T-helper 22 cell (primary cell): ENCODE data around the gene KRTAP4-8.
"Not testable (repeated sequence)": the region's sequence is repeated elsewhere in the genome, so short reads cannot be mapped to it uniquely, and the experiment has no call there.

Experiments used
- DNase-seq: peaks from one replicate; pipeline ENCODE4 v3.0.0-alpha.2; 2020; ENCODE audit warnings: low read depth

KRTAP4-8 gene

DNA sequence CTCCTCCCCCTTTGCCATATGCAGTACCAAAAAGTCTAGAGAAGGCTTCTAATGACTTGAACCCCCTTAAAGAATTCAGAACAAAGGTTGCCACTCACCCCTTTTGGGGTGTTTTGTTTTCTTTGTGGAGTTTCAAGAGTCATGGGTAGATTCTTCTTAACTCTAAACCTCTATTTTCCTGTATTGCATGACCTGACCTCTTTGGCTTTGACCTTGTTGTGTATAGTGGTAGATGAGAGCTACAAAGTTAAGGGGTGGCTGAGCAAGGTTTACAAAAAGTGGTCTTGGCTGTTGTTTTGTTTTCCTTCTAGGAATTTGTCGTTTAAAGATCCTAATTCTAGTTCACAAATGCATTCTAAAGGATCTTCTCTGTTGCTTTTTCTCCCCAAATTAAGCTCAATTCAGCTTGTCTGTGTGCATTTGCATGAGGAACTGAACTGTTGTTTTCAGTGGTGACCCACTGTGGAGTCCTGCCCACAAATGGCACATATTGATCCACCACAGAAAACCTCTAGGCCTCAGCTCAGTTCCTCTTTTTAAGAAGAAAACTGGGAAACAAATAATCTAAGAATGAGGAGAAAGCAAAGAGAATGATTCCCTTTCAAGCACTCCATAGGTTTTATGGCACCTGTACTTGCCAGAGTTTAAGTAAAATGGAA lies 10.9 kb upstream of the KRTAP4-8 start:
- not testable (repeated sequence) for DNase-seq

DNA sequence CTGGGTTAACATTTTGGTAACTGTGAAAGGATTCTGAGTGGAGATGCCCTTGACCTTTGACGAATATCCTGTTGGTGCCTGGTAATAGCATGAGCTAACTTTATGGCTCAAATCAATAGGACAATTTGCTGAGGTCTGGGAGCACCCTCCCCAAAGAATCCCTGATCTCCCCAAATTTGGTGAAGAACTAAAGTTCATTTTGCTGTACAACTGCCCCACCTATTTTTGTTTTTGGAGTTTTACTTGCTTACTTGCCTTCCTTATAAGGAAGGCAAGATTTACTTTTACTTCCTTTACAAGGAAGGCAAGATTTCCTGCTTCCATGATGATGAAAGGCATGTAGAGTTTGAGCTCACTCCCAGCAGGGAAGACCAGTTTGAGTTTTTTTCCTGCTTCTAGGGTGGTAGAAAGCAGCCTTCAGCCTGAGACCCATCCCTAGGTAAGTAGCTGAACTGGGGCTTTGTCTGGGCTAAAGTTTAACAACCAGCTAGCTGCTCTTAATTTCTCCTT lies 10.1 kb upstream of the KRTAP4-8 start:
- DNase-seq: no peak

DNA sequence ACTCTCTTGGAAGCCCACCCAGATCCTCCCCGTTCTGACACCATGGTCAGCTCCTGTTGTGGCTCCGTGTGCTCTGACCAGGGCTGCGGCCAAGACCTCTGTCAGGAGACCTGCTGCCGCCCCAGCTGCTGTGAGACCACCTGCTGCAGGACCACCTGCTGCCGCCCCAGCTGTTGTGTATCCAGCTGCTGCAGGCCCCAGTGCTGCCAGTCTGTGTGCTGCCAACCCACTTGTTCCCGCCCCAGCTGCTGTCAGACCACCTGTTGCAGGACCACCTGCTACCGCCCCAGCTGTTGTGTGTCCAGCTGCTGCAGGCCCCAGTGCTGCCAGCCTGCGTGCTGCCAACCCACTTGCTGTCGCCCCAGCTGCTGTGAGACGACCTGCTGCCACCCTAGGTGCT lies 7.4 kb upstream of the KRTAP4-8 start, which contains the start of gene KRTAP4-9:
Gene KRTAP4-9 (plus strand): TSS at position 43 of the 400 bp plus-strand sequence. CDS start 0 bp downstream, at position 43.
- not testable (repeated sequence) for DNase-seq

DNA sequence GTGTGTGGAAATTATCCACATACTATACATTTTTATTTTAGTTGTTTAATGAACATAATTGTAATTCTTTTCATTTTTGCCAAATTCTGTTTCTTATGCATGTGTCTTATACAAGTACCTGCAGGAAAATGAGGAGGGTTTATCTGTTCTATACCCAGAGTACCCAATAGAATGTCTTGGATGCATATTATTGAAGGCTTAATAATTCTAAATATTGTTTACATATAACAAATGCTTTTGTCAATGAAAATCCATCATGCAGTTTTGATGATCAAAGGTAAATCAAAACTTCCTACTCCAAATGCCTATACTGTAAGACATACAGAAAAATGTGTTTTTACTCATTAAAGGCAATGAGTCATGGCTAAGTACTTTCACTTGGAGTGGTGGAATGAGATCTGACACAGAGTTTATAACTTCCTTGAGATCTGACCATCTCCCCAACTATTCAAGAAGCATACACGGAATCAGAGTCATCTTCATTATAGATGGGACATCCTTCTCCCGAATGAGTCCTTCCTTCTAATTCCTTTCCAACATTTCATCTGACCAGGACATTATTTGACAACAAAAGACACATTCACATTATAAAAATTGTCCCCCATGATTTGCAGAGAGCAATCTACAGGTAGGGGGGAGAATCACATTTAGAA lies 6.6 kb upstream of the KRTAP4-8 start:
- not testable (repeated sequence) for DNase-seq

DNA sequence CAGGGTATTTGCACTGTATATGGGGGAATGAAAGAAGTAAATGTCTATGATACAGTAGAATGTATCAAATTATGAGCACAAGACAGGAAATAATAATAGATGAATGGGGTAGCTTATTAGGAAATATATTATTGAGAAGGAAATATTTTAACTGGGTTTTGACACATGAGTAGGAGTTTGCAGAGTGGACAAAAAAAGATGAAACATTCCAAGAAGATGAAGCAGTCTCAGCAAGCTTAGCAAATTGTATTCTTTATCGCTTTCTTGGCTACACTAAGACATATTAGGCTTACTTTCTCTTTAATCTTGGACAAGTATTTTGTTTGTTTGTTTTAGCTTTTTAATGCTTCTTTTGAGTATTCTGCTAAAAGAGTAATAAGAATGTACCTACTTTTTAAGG lies 6.0 kb upstream of the KRTAP4-8 start:
- no peak for DNase-seq

DNA sequence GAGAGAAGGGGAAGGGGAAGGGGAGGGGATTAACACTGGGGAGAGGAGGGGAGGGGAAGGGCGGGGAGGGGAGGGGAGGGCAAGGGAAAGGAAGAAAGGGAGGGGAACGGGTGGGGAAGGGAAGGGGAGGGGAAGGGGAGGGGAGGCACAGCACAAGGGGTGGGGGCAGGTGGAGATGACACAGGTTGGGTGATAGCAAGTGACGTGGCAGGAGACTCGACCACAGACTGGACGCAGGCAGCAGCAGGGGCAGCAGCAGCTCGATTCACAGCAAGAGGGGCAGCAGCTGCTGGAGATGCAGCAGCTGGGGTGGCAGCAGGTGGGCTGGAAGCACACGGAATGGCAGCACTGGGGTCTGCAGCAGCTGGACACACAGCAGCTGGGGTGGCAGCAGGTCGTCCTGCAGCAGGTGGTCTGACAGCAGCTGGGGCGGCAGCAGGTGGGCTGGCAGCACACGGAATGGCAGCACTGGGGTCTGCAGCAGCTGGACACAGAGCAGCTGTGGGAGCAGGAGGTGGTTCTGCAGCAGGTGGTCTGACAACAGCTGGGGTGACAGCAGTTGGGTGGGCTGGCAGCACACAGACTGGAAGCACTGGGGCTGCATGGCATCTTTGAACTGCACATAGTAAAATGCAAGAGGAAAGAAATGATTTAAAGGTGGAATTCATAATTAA lies 3.8 kb upstream of the KRTAP4-8 start, which contains the start of gene KRTAP4-16:
Gene KRTAP4-16 (minus strand): TSS at position 624 of the 674 bp plus-strand sequence. CDS start 0 bp downstream, at position 624.
- no peak for DNase-seq

DNA sequence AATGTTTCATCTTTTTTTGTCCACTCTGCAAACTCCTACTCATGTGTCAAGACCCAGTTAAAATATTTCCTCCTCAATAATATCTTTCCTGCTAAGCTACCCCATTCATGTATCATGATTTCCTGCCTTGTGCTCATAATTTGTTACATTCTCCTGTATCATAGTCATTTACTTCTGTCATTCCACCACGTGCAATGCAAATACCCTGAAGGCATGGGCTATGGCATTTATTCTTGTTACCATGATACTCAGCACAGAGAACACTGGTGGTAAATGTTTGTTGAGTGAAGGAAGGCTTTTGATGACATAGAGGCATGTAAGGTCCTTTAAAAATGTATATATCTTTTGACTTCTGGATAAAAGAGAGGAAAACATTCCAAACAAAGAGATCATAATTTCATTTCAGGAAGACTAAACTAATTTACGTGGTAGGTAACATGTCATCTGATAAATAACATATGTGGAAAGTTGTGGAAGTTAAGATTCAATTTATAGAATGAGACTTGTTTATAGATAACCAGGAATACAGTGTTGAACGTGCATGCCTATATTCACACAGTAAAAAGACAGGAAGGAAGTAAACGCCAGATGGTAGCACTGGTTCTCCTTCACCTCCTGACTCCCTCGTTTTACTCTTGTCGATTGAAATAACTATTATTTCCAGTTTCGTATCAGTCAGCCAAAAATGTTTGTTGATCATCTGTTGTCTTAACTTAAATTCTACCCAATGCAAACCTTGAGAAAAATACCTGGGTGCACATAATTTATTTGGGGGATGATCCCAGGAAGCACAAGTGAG lies 1.9 kb upstream of the KRTAP4-8 start:
- DNase-seq: not testable (repeated sequence)

DNA sequence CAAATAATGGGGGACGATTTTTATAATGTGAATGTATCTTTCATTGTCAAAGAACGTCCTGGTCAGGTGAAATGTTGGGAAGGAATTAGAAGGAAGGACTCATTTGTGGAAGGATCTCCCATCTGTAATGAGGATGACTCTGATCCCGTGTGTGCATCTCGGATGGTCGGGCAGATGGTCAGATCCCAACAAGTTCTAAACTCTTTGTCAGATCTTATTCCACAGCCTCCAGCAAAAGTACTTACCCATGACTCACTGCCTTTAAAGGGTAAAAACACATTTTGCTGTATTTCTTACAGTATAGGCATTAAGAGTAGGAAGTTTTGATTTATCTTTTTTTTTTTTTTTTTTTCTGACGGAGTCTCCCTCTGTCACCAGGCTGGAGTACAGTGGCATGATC lies 539 bp upstream of the KRTAP4-8 start:
- no peak for DNase-seq

DNA sequence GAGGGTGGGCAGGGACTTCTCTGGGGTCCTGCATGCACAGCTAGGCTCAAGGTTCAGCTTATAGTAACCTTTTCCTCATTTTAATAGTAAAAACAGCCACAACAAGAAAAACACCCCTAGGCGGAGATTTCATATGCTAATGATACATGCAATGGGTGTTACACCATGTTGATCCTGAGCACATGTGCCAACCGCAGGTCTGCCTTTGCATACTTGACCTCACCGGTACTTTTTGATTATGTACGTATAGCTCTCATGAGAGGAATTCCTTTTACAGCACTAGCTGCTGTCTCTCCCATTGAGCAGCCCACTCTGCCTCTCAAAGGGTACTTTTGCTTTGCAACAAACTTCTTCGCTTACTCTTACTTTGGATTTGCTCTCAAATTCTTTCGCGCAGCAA lies 1.9 kb downstream of the KRTAP4-8 start:
- no peak for DNase-seq

DNA sequence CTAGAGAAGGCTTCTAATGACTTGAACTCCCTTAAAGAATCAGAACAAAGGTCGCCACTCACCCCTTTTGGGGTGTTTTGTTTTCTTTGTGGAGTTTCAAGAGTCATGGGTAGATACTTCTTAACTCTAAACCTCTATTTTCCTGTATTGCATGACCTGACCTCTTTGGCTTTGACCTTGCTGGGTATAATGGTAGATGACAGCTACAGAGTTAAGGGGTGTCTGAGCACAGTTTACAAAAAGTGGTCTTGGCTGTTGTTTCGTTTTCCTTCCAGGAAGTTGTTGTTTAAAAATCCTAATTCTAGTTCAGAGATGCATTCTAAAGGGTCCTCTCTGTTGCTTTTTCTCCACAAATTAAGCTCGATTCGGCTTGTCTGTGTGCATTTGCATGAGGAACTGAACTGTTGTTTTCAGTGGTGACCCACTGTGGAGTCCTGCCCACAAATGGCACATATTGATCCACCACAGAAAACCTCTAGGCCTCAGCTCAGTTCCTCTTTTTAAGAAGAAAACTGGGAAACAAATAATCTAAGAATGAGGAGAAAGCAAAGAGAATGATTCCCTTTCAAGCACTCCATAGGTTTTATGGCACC lies 9.1 kb downstream of the KRTAP4-8 start:
- DNase-seq: not testable (repeated sequence)

DNA sequence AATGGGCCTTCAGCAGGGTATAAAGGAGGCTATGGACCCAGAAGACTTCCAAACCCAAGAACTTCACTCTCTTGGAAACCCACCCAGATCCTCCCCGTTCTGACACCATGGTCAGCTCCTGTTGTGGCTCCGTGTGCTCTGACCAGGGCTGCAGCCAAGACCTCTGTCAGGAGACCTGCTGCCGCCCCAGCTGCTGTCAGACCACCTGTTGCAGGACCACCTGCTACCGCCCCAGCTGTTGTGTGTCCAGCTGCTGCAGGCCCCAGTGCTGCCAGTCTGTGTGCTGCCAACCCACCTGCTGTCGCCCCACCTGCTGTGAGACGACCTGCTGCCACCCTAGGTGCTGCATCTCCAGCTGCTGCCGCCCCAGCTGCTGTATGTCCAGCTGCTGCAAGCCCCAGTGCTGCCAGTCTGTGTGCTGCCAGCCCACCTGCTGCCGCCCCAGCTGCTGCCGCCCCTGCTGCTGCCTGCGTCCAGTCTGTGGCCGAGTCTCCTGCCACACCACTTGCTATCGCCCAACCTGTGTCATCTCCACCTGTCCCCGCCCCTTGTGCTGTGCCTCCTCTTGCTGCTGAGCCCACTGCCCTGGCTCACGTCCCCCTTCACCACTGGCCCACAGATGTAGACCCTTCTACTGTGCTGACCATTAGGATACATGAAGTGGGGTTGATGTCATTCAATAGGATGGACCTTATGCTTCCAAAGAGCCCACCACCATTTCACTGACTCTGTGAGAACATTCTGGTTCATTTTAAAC lies 13.7 kb downstream of the KRTAP4-8 start, which contains the start of gene KRTAP4-7:
Gene KRTAP4-7 (plus strand): TSS at position 51 of the 757 bp plus-strand sequence. CDS start 57 bp downstream, at position 108.
- DNase-seq: not testable (repeated sequence)

DNA sequence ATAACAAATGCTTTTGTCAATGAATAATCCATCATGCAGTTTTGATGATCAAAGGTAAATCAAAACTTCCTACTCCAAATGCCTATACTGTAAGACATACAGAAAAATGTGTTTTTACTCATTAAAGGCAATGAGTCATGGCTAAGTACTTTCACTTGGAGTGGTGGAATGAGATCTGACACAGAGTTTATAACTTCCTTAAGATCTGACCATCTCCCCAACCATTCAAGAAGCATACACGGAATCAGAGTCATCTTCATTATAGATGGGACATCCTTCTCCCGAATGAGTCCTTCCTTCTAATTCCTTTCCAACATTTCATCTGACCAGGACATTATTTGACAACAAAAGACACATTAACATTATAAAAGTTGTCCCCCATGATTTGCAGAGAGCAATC lies 14.5 kb downstream of the KRTAP4-8 start:
- not testable (repeated sequence) for DNase-seq

DNA sequence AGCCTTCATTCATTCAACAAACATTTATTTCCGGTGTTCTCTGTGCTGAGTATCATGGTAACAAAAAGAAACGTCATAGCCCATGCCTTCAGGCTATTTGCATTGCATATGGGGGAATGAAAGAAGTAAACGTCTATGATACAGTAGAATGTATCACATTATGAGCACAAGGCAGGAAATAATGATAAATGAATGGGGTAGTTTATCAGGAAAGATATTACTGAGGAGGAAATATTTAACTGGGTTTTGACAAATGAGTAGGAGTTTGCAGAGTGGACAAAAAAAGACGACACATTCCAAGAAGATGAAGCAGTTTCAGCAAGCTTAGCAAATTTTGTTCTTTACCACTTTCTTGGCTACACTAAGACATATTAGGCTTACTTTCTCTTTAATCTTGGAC lies 15.3 kb downstream of the KRTAP4-8 start:
- DNase-seq: no peak

DNA sequence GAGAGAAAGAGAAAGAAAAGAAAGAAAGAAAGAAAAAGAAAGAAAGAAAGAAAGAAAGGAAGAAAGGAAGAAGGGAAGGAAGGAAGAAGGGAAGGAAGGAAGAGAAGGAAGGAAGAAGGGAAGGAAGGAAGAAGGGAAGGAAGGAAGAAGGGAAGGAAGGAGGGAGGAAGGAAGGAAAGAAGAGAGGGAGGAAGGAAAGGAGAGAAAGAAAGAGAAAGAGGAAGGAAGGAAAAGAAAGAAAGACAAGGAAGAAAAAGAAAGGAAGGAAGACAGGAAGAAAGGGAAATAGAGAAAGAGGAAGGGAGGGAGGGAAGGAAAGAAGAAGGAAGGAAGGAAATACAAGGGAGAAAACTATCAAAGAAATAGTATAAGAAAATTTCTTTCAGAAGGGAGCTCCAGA lies 21.2 kb downstream of the KRTAP4-8 start:
- no peak for DNase-seq

DNA sequence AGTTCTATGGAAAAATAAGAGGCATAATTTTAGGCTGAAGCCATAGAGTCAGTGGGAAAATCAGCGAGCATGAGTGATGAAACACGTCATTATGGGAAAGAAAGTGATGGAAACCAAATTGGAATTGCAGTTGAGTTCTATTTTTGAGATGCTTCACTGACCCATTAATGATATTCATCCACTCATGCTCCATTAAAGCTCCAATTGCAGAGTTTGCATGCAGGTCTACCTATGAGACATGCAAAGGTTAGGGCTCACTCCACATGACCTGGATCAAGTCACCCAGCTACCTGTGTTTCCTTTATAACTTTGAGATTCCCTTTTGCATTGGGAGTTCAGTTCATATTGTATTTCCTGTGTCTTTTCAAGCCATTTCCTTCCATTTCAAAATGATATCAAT lies 24.3 kb downstream of the KRTAP4-8 start:
- no peak for DNase-seq

DNA sequence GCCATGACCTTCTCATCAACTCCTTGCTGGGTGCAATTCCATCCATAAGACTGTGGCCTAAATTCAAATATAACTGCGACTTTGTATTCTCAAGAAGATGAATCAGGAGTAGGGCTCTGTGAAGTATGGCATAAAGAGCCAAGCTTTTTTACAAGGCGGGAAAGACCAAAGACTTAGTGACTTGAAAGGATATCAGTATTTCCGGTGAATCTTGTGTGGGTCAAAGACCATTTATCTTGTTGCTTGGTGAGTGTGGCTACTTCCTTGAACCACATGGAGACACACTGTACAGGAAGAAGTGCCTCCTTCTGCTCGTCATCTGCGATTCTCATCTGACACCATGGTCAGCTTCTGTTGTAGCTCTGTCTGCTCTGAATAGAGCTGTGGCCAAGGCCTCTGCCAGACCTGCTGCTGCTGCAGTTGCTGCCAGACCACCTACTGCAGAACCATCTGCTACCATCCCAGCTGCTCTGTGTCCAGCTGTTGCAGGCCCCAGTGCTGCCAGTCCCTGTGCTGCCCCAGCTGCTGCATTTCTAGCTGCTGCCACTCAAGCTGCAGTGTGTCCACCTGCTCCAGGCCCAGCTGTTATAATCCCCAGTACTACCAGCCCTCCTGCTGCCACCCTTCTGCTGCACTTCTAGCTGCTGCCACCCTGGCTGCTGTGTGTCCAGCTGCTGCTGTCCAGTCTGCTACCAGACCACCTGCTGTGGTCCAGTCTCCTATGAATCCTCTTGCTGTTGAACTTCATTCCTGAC lies 26.2 kb downstream of the KRTAP4-8 start:
- DNase-seq: no peak

DNA sequence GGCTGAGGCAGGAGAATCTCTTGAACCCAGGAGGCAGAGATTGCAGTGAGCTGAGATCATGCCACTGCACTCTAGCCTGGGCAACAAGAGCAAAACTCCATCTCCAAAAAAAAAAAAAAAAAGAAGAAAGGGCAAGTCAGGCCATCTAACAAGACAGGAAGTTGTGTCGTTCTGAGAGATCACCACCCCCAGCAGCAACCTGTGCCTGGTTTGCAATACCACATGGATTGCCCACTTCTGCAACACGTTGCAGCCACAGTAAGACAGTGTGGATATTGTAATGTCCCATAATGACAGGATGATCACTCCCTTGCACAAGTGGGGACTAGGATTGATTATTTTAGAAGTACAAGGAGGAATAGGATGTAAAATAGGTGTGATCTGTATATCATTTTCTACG lies 28.9 kb downstream of the KRTAP4-8 start:
- DNase-seq: no peak

DNA sequence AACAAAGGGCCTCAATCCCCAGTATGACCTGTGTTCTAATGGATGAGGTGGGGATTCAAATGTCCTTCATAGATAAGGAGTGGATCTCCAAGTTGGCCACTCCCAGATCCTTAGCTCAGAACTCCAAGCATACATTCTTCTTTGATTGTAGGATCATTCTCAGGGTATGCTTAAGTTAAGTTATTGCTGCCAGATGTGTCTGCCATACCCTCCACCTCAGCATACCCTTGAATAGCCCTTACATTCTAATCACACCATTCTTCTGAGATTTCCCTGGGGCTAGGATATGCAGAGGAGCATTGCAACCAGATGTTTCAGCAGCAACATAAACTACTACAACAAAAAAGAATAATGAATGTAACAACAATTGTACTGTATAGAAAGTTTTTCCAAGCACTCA lies 30.7 kb downstream of the KRTAP4-8 start:
- no peak for DNase-seq

DNA sequence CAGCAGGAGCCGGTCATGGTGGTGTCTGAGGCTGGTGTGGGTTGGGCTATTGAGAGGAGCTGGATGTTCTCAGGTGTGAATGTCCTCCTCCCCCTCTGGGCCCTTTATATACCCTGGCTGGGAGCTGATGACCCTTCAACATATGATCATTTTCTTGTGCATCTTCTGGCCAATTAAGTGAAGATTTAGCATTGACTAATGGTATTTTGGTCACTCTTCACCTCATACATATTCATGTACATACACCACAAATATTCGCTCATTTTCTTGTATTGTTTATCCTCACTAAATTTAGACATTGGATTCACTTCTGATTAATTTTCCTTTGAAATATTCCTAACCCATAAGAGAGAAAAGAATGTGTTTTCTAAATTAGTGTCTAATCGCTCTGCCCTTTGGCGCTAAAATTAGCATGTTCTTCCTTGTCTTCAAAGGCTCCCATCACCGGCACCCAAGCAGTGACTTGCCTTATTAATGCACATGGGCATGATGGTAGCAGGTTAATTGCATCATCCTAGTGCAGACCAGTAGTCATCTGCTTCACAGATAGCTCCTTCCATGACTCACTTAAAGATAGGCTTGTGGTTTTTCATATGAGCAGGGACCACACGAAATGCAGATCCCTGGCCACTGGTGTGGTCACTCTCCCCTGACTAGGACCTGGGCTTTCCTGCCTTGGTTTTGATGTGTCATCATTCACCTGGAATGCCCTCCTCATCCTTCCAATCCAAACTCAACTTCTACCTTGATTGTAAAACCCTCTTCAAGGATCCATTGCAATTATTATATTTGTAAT lies 31.9 kb downstream of the KRTAP4-8 start, which contains the start of gene KRTAP2-4:
Gene KRTAP2-4 (minus strand): TSS at position 51 of the 796 bp plus-strand sequence. CDS start 34 bp downstream, at position 17.
- DNase-seq: no peak
